HG02885 (cell line): ENCODE measurements around the gene NAGLU.

Source experiments
- ATAC-seq: cut with Tn5 transposase; IDR thresholded peaks from one replicate; pipeline ENCODE4 v1.9.1; 2021; ENCODE audit warnings: mild to moderate bottlenecking; ENCODE audit not compliant: unreplicated experiment, poor library complexity

Gene NAGLU

DNA sequence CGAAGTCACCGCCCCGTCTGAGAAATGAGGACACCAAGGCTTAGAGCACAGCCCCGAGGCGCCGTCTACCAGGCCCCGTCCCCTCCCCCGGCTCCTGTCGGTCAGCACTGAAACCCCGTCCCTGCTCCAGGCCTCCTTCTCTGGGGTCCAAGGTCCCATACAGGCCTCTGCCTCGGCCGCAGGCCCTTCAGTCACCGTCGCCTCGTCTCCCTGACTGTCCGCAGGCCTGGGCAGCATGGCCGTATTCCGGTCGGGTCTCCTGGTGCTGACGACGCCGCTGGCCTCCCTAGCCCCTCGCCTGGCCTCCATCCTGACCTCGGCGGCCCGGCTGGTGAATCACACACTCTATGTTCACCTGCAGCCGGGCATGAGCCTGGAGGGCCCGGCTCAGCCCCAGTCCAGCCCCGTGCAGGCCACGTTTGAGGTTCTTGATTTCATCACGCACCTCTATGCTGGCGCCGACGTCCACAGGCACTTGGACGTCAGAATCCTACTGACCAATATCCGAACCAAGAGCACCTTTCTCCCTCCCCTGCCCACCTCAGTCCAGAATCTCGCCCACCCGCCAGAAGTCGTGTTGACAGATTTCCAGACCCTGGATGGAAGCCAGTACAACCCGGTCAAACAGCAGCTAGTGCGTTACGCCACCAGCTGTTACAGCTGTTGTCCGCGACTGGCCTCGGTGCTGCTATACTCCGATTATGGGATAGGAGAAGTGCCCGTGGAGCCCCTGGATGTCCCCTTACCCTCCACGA, 26.5 kb downstream of the NAGLU start:
- no peak for ATAC-seq

DNA sequence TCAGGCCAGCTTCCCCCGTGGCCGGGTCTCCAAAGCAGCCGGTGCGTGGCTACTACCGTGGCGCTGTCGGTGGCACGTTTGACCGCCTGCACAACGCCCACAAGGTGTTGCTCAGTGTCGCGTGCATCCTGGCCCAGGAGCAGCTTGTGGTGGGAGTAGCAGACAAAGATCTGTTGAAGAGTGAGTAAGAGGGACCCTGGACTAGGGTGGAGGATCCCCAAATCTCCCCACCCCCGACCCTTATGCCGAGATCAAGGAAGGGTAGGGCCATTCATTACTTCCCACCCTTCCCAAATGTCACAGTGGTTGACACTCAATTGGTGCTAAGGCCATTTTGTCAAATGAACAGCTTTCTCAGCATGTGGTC, 27.1 kb downstream of the NAGLU start:
- ATAC-seq, result no peak

DNA sequence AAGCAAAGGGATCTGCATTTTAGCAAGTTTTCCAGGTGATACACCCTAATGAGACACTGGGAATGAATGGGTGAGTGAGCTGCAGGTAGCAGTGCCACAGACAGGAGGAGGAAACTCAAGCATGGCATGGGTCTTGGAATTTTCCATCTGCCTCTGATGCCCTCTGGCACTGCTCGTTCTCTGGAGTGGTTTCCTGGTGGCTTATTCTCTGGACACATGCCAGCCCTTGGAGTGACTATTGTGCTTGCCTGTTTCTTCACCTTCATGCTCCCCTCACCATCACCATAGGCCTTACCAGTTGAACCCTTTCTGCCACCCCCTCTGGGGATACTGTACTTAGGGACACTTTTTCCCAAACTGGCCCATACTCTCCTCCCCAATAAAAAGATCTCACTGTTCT, 27.5 kb downstream of the NAGLU start:
- ATAC-seq, result no peak

DNA sequence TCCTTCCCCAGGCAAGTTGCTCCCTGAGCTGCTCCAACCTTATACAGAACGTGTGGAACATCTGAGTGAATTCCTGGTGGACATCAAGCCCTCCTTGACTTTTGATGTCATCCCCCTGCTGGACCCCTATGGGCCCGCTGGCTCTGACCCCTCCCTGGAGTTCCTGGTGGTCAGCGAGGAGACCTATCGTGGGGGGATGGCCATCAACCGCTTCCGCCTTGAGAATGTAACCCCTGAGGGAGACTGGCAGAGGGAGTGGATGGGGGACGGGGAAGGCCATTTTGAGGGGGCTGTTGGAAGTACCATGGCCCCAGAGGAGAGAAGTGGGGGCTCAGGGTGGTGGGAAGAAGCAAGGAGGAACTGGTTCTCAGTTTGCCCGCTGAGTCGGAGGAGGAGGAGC, 27.9 kb downstream of the NAGLU start:
- no peak for ATAC-seq

DNA sequence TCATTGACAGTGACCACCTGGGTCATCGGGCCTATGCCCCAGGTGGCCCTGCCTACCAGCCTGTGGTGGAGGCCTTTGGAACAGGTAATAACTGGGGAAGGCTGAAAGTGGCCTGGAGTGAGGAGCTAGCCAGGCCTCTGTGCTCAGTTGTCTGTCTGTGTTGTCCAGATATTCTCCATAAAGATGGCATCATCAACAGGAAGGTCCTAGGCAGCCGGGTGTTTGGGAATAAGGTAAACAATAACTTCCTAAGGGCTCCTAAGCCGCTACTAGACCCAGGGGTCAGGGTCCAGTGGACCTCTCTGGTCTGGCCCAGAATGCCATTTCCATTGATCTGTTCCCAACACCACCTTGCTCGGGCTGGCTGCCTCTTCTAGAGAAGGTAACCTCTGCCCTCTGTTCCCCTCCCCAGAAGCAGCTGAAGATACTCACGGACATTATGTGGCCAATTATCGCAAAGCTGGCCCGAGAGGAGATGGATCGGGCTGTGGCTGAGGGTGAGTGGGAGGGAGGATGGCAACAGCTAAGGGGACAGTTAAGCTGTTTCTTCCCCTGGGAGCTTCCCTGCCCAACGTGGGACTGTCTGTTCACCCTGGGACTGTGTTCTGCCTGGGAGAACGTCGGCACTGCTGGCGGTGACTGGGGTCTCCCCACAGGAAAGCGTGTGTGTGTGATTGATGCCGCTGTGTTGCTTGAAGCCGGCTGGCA, 28.9 kb downstream of the NAGLU start:
- no peak for ATAC-seq

DNA sequence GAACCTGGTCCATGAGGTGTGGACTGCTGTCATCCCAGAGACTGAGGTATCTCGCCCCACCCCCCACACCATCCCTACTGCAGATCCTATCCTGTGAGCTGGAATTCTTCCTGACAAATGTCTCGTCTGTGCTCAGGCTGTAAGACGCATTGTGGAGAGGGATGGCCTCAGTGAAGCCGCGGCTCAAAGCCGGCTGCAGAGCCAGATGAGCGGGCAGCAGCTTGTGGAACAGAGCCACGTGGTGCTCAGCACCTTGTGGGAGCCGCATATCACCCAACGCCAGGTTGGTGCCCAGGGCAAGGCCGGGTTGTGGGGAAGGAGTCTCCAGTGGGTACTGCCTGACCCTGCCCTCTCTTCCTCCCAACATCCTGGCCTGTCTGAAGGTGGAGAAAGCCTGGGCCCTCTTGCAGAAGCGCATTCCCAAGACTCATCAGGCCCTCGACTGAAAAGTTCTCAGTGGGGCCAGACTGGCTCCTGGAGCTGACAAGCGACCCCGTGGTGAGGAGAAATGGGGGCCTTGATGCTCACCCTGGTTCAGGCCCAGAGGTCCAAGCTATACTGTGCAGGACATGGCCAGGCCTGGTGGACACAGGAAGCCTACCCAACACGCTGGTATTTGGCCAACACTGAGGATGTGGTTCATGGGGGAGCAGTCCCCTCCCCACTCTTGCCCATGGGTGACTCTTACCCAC, 29.6 kb downstream of the NAGLU start:
- no peak for ATAC-seq

DNA sequence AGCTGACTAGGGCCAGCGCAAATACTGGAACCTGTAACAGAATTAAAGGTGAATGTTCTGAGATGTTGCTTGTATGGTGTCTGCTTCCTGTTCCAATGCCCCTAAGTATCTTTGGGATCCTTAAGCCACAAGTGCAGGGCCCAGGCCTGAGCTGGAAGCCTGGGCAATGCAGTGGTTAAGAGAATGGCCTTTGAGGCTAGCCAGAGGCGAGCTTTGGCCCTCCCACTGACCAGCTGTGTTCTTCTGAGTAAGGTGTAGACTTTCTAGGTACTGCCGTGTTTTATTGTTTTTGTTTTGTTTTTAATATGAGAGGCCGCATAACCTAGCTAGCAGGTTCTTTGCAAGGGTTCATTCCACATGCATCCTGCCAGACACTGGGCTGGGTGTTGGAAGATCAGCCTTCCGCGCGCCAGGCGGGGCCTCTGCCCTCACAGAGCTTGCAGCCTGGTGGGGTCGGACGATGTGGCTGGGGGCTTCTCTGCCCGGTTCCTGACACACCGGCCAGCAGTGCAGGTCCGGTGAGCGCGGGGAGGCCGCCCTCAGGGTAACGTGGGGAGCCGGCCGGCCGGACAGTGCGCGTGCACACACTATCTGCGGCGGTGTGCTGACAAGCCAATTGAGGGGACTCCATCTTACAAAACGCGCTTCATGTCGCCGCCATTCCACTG, 30.3 kb downstream of the NAGLU start:
- no peak for ATAC-seq

DNA sequence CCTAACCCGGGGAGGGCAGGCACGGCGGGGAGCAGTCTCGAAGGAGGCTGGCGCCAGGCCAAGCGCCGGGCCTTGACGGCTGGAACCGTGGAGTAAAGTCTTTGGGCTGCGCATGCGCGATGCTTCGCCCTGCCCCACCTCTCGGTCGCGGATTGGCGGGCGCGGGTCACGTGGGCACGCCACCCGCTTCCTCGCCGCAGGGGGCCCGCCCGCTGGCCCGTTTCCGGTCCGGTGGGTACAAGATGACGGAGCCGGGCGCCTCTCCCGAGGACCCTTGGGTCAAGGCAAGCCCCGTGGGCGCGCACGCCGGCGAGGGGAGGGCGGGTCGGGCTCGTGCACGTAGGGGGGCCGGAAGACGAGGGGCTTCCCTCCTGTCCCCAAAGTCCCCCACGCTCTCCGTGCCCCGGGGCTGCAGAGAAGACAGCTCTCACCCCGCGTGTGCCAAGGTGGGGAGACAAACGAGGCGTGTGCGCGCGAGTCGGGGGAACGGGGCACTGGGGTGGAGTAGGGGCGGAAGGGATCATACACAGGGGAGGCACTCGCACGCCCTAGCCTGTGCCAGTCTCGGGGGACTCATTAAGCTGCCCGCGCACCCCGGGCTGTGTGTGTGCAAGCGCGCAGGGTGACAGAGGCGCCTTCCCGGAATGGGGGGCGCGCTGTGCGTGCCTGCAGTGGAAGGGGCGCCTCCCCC, 31.0 kb downstream of the NAGLU start, which contains the start of gene MLX:
MLX (plus strand) TSS at position 218 of the 691 bp plus-strand sequence; CDS start at position 243, 25 bp downstream.
- ATAC-seq, result peak; percentile 72

DNA sequence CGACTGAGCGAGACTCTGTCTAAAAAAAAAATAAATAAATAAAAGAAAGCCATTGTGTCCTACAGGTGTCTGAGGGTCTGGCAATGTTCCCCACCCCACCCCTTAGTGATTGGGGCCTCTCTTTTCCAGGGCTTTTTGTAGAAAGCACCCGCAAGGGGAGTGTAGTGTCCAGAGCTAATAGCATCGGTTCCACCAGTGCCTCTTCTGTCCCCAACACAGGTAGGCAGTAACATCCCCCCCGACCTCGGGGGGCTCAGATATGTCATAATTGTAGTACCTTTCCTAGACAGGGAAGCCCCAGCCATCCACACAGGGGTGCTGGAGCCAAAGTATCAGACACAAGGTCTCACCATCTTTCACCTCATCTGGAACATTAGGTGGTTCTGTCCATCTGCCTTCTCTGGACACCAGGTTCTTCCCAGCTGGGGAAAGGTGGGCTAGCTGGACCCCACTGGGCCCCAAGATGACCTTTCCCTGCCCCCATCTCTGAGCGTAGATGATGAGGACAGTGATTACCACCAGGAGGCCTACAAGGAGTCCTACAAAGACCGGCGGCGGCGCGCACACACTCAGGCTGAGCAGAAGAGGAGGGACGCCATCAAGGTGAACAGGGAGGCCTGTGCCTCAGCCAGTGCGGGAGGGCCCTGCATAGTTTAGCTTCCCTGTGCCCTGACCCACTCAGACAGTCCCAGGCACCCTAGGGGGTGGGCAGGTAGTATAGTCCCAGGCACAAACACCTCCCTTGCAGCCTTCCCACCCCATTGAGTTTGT, 32.5 kb downstream of the NAGLU start:
- ATAC-seq, result no peak

DNA sequence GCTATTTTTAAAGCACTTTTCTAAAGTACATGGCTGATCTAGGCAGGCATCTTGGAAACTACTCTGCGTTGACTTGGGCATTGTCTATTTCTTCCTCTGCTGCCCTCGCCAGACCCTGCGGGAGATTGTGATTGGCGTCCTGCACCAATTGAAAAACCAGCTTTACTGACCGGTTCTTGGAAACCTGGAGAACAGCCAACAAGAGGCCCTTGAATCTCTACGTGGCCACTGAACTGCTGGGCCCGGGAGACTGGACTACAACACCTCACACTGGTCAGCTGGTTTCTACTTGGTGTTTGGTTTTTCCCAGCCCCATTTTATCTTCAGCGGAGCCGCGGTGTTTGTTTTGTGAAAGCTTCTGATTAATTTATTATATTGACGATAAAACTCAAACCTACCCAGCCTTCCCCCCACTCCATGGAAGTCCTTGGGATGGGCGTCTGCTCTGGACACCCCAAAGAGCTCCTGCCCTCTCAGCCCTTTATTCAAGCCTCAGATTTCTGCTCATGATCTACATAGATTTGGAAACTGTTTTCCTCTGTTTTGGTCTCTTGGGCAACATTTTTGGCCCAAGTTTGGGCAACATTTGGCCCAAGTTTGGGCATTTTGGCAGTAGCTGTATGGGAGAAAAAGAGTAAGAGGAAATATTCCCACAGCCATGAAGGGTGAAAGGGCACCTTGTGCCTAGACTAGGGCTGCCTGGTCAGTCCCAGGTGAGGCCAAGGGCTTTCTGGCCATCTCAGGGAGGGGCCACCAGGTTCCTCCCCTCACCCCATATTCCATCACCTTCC, 35.6 kb downstream of the NAGLU start:
- no peak for ATAC-seq

DNA sequence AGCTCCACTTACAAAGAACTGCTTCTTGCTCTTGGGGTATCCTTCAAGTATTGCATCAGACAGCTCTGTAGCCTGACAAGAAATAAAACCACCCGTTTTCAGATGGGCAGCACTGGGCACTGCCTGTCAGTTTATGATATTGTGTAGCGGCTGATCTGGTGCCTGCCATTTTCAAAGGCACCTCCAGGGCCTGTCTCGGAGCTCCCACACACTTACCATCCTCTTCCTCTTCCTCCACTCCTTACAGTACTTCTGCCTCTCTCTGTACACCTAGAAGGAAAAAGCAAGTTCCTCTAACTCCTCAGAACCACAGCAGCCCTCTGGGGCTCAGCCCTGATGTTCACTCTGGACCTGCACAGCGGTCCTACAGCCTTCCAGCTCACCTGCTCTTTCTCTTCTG, 37.1 kb downstream of the NAGLU start:
- ATAC-seq, result no peak

DNA sequence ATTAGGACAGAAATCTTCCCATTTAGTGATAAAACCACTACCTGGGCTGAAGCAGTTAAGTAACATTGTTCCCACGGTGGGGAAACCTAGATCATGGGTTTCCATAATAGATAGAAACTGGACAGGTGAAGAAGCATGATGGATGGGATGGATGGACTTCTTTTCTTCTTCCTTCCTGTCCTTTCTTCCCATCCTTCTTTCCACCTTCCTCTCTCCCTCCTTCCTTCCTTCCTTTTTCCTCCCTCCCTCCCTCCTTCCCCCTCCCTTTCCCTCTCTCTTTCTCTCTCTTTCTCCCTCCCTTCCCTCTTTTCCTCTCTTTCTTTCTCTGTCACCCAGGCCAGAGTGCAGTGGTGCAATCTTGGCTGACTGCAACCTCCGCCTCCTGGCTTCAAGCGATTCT, 38.4 kb downstream of the NAGLU start:
- ATAC-seq, result no peak

DNA sequence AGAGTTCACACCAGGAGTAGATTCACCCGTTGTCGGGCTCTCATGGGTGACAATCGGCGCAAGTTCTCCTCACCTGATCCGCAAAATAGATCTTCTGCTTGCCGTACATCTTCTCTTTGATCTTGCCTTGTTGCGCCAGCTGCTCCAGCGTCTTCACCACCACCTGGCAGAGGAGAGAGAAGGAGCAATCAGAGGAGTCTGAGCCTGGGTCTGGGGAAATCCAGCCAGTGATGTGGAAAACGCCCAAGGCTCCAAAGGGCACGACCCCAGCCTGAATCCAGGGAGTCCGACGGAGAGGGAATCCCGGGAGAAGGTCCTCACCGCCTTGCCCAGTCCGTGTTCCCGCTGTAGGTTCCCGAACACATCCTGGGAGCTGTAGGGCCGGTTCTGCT, 41.1 kb downstream of the NAGLU start:
- ATAC-seq, result no peak

DNA sequence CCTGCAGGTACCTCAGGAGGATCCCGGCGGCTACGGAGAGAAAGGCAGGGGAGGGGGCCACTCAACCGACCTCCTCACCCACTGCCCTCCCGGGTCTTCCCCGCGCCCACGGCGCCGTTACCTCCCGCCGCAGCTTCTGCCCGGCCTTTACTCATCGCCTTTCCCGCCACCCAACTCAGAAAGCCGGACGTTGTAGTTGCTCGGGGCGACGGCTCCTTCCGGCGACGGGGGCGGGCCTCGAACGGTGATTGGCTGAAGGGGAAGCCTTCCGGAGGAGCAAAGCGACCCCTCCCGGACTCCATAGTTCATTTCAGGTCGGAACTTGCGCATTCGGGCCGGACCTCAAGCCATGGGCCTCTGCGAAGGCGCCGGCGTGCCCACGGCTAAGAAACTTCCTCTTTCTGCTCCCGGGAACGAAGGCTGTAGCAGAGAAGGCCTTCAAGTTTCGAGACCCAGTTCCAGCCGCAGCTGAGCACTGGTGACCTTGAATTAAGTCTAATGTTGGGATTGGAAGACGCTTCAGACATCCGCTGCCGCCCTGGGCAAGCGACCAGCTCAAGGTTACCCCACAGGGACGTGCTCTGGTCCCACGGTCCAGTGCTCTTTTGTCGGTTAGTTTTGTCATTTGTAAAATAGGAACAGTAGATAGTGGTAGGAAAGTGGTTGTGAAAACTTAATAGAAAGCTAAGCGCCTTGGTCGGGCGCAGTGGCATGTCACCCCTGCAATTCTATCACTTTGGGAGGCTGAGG, 41.7 kb downstream of the NAGLU start, which contains the start of gene PSMC3IP:
PSMC3IP (minus strand) TSS at position 198 of the 750 bp plus-strand sequence; CDS start at position 155, 43 bp downstream.
- ATAC-seq, result peak; percentile 77

DNA sequence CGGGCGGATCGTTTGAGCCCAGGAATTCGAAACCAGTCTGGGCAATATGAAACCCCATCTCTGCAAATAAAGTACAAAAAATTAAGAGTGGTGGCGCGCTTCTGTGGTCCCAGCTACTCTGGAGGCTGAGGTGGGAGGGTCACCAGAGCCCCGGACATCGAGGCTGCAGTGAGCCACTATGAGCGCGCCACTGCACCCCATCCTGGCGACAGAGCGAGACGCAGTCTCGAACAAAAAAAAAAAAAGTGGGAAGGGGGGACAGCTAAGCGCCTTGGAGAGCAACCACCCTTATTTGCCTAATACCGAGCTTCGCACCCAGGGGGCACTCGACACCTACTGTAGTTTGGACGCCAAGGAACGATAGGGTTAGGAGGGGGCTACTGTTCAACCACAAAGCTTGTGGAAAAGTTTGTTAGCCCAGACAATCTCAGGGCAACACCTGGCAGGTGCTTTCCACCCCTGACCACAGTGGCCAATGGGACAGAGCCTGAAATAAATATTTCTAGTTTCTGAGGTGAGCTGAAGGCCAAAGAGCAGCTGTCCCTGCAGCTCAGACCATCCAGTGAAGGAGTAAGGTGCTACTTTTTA, 42.3 kb downstream of the NAGLU start:
- ATAC-seq, result peak; percentile 57

DNA sequence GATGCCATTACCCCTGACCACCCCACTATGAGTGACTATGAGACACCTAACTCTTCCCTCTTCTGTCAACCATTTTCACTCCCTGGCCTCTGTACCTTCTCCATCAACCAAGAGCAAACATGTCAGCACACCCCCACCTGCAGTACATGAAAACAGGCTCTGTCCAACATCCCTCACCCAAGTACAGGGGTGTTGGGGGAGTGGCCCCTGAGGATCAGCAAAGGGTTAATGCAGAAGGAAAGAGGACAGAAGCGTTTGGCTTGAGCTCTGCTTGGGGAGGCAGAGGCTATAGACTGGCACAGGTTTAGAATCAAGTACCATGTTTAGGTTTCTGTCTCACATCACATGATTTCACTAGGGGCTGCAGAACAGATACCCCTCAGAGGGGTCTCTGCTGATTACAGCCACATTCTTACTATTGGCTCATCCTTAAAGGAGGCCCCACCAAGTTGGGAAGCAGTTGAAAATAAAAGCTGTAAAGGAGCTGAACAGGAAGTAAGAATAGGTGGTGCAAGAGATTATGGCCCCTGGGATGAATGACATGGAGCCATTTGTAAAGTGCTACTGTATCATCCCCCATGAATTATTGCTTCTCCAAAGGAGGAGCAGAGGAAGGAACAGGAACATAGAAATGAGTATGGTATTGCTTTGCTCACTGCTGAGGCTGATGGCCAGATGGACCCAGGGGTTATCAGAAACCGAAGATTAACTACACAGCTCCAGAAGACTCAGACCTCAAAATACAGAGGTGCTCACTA, 43.9 kb downstream of the NAGLU start:
- no peak for ATAC-seq

DNA sequence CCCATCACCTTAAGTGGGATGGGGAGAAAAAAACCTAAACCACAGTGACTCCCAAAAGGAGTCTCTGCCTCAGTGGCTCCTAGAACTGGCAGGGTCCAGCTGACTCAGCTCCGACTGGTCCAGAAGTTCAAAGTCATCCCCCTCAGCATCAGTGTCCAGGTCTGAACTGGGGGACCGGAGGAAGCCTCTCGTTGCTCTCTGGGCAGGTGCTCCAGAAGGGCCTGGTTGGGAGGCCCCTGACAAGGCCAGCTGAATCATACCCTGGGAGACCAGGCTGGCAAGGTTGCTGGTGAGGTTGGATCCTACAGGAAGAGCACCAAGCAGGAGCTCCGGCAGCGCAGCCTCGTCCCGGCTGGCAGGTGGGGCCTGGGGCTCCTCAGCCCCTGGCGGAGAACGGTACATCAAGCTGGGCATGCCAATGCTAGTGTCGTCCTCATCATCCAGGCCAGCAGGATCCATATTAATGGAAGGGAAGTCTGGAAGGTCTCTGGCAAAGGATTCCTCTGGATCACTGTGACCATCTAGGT, 45.8 kb downstream of the NAGLU start:
- ATAC-seq, result no peak
